Measurements from ENCODE around the gene FMO5. TPM values are rescaled to one million over a fixed set of nuclear protein-coding genes. Genes with fewer than 3 reads are reported as not detected.
"Not testable (repeated sequence)": the region's sequence is repeated elsewhere in the genome, so short reads cannot be mapped to it uniquely, and the experiment has no call there.

The FMO5 gene
- total RNA-seq, 1 donor, result 3.6 TPM

DNA sequence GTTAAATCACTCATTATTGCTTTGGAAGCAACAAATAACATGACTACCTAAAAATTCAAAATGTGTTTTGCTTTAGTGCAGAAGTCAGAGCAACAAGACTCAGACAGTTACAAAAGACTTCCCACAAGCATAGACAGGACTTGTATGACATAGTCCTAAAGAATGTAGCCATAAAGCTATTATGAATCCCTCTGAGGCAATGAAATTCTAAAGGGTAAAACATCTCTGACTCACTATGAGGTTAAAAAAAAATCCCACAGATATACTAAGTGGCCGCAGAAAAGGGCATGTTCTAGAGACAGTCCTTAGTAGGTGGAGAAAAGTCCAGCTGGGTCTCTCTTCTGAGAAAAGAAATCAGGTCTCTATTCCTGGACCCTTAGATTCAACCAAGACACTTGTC lies 57.8 kb downstream of the FMO5 start:
- peaks cover 10% of the 10 kb centered on the region for H3K36me3 ChIP-seq (ENCODE audit: insufficient read depth, low read length)
- DNase-seq (ENCODE audit: insufficient read length, low spot score, missing footprints), result peak; percentile 91
- peak overlapping the region; percentile 95 for H3K4me2 ChIP-seq (ENCODE audit: insufficient read depth, low read length)
- peaks cover 46% of the 10 kb centered on the region for H3K4me1 ChIP-seq (ENCODE audit: insufficient read depth, low read length)
- peak overlapping the region; percentile 34 for H3K4me3 ChIP-seq (ENCODE audit: insufficient read depth, low read length)
- H4K20me1 ChIP-seq (ENCODE audit: insufficient read depth, low read length), result no peaks in the 10 kb centered on the region
- no peak for TF ChIP-seq CTCF (IDR thresholded peaks at IDR 0.05; ENCODE audit: extremely low read depth, low read depth, low read length)
- H3K79me2 ChIP-seq (ENCODE audit: insufficient read depth, low read length), result peaks cover 81% of the 10 kb centered on the region
- peak overlapping the region; percentile 90 for H3K27ac ChIP-seq (ENCODE audit: low read depth, low read length)
- H2AFZ ChIP-seq (ENCODE audit: low read length), result no peak overlapping the region
- no peaks in the 10 kb centered on the region for H3K9me3 ChIP-seq (ENCODE audit: low read depth, low read length)
- H3K27me3 ChIP-seq (ENCODE audit: insufficient read depth, low read length), result no peaks in the 10 kb centered on the region

DNA sequence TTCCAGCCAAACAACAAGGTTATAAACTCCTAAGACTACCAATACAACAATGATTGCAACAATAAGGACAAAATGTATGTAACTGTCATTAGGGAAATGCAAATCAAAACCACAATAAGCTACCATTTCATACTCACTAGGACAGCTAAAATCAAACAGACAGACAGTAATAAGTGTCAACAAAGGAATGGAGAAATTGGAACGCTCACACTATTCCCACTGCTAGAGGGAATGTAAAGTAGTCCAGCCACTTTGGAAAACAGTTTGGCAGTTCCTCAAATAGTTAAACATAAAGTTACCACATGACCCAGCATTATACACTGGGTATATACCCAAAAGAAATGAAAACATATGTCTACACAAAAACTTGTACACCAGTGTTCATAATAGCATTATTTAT lies 62.1 kb downstream of the FMO5 start:
- H3K4me2 ChIP-seq (ENCODE audit: insufficient read depth, low read length), result no peak overlapping the region
- H4K20me1 ChIP-seq (ENCODE audit: insufficient read depth, low read length), result no peaks in the 10 kb centered on the region
- H3K4me3 ChIP-seq (ENCODE audit: insufficient read depth, low read length), result no peak overlapping the region
- no peak overlapping the region for H2AFZ ChIP-seq (ENCODE audit: low read length)
- no peak for DNase-seq (ENCODE audit: insufficient read length, low spot score, missing footprints)
- TF ChIP-seq CTCF (IDR thresholded peaks at IDR 0.05; ENCODE audit: extremely low read depth, low read depth, low read length), result no peak
- H3K79me2 ChIP-seq (ENCODE audit: insufficient read depth, low read length), result peaks cover 44% of the 10 kb centered on the region
- no peaks in the 10 kb centered on the region for H3K9me3 ChIP-seq (ENCODE audit: low read depth, low read length)
- H3K4me1 ChIP-seq (ENCODE audit: insufficient read depth, low read length), result peaks cover 16% of the 10 kb centered on the region
- peaks cover 50% of the 10 kb centered on the region for H3K36me3 ChIP-seq (ENCODE audit: insufficient read depth, low read length)
- no peaks in the 10 kb centered on the region for H3K27me3 ChIP-seq (ENCODE audit: insufficient read depth, low read length)
- H3K27ac ChIP-seq (ENCODE audit: low read depth, low read length), result no peak overlapping the region

GRCh38 chr1:147162093-147162492 lies 63.0 kb downstream of the FMO5 start:
- H2AFZ ChIP-seq (ENCODE audit: low read length), result no peak overlapping the region
- peaks cover 51% of the 10 kb centered on the region for H3K36me3 ChIP-seq (ENCODE audit: insufficient read depth, low read length)
- DNase-seq (ENCODE audit: insufficient read length, low spot score, missing footprints), result no peak
- H3K4me1 ChIP-seq (ENCODE audit: insufficient read depth, low read length), result peaks cover 9% of the 10 kb centered on the region
- no peak overlapping the region for H3K4me3 ChIP-seq (ENCODE audit: insufficient read depth, low read length)
- H3K9me3 ChIP-seq (ENCODE audit: low read depth, low read length), result no peaks in the 10 kb centered on the region
- peaks cover 41% of the 10 kb centered on the region for H3K79me2 ChIP-seq (ENCODE audit: insufficient read depth, low read length)
- no peak overlapping the region for H3K4me2 ChIP-seq (ENCODE audit: insufficient read depth, low read length)
- no peak for TF ChIP-seq CTCF (IDR thresholded peaks at IDR 0.05; ENCODE audit: extremely low read depth, low read depth, low read length)
- H3K27ac ChIP-seq (ENCODE audit: low read depth, low read length), result no peak overlapping the region
- H4K20me1 ChIP-seq (ENCODE audit: insufficient read depth, low read length), result no peaks in the 10 kb centered on the region
- H3K27me3 ChIP-seq (ENCODE audit: insufficient read depth, low read length), result no peaks in the 10 kb centered on the region

- H3K27ac ChIP-seq (ENCODE audit: low read depth, low read length); H4K20me1 ChIP-seq (ENCODE audit: insufficient read depth, low read length); DNase-seq (ENCODE audit: insufficient read length, low spot score, missing footprints); H3K4me3 ChIP-seq (ENCODE audit: insufficient read depth, low read length); H3K4me2 ChIP-seq (ENCODE audit: insufficient read depth, low read length); H2AFZ ChIP-seq (ENCODE audit: low read length); H3K79me2 ChIP-seq (ENCODE audit: insufficient read depth, low read length); H3K9me3 ChIP-seq (ENCODE audit: low read depth, low read length); H3K27me3 ChIP-seq (ENCODE audit: insufficient read depth, low read length); H3K4me1 ChIP-seq (ENCODE audit: insufficient read depth, low read length): not testable (repeated sequence)
- H3K36me3 ChIP-seq (ENCODE audit: insufficient read depth, low read length), result peaks cover 41% of the 10 kb centered on the region
Observed at GRCh38 chr1:147157116-147157515, 68.0 kb downstream of the FMO5 start.

All from osteoblast (primary cell).